Measurements from ENCODE around the gene TMEM191C. TPM values are rescaled to one million over a fixed set of nuclear protein-coding genes. Genes with fewer than 3 reads are reported as not detected.
"Not testable (repeated sequence)": the region's sequence is repeated elsewhere in the genome, so short reads cannot be mapped to it uniquely, and the experiment has no call there.

Gene TMEM191C
- total and polyA plus RNA-seq, 2 of the 4 experiments (the other 2 are of a cell fraction), result 0.36 to 0.75 TPM

- H3K56ac ChIP-seq (ENCODE audit: extremely low read depth, insufficient read depth, low read length); DNase-seq; H3K23ac ChIP-seq (ENCODE audit: low read depth, low read length); CTCF ChIA-PET; H2AK5ac ChIP-seq (ENCODE audit: low read depth, low read length); intact Hi-C loops (cut with micrococcal nuclease); ATAC-seq (ENCODE audit: low read depth); H2AK9ac ChIP-seq (replicated peaks; ENCODE audit: low read depth, low read length, poor library complexity); H3K36me3 ChIP-seq (ENCODE audit: control insufficient read depth, insufficient read depth, low read length); H3K9ac ChIP-seq (ENCODE audit: low read depth, low read length); H4K8ac ChIP-seq (ENCODE audit: low read depth in 2 of 2, low read length in 2 of 2); H3K4me2 ChIP-seq (ENCODE audit: low read depth, low read length); H3K79me1 ChIP-seq (ENCODE audit: low read depth in 1 of 2, low read length in 2 of 2); H2BK5ac ChIP-seq (ENCODE audit: low read depth, low read length, poor library complexity, severe bottlenecking); H3K4me3 ChIP-seq (ENCODE audit: insufficient read depth, low read depth, low read length); H3K9me1 ChIP-seq (ENCODE audit: insufficient read depth, low read length); H2AFZ ChIP-seq (replicated peaks; ENCODE audit: low read length, poor library complexity); H4K91ac ChIP-seq (ENCODE audit: insufficient read depth, low read depth, low read length); POLR2A ChIA-PET (ENCODE audit: unreplicated experiment); H3K27ac ChIP-seq (ENCODE audit: insufficient read depth, low read length); H3K27me3 ChIP-seq (ENCODE audit: control insufficient read depth, insufficient read depth, low read length); H3K4me1 ChIP-seq (ENCODE audit: control insufficient read depth, insufficient read depth, low read length); H2BK120ac ChIP-seq (ENCODE audit: low read depth, low read length); dilution Hi-C loops (cut with HindIII; ENCODE audit: low sequenced_read_pairs, unreplicated experiment); H3K9me3 ChIP-seq (ENCODE audit: control insufficient read depth, insufficient read depth, low read length); BruUV-seq (replicated peaks); H4K20me1 ChIP-seq (ENCODE audit: insufficient read depth, low read length); H3K18ac ChIP-seq (ENCODE audit: low read depth, low read length); H3K14ac ChIP-seq (replicated peaks; ENCODE audit: low read depth, low read length); H2BK15ac ChIP-seq (ENCODE audit: low read depth, low read length); H3K4ac ChIP-seq (ENCODE audit: low read depth, low read length); in situ Hi-C loops (cut with MboI; ENCODE audit: low sequenced_read_pairs); H4K5ac ChIP-seq (ENCODE audit: low read depth, low read length); H2BK20ac ChIP-seq (ENCODE audit: low read depth, low read length): not testable (repeated sequence)
- no CpG with 5 or more reads among the region's 11 CpGs for WGBS, 2 experiments (ENCODE audit: extremely low coverage in 2 of 2, insufficient read length in 1 of 2)
These were observed 5.8 kb downstream of the TMEM191C start for GRCh38 chr22:21472984-21473383.

GRCh38 chr22:21473664-21474063 is 6.5 kb downstream of the TMEM191C start:
- CTCF ChIA-PET; H3K9ac ChIP-seq (ENCODE audit: low read depth, low read length); H3K4me1 ChIP-seq (ENCODE audit: control insufficient read depth, insufficient read depth, low read length); BruUV-seq (replicated peaks); H4K5ac ChIP-seq (ENCODE audit: low read depth, low read length); H4K8ac ChIP-seq (ENCODE audit: low read depth in 2 of 2, low read length in 2 of 2); H3K56ac ChIP-seq (ENCODE audit: extremely low read depth, insufficient read depth, low read length); H2BK20ac ChIP-seq (ENCODE audit: low read depth, low read length); H3K36me3 ChIP-seq (ENCODE audit: control insufficient read depth, insufficient read depth, low read length); H3K27me3 ChIP-seq (ENCODE audit: control insufficient read depth, insufficient read depth, low read length); H3K4me2 ChIP-seq (ENCODE audit: low read depth, low read length); H2BK120ac ChIP-seq (ENCODE audit: low read depth, low read length); H2BK5ac ChIP-seq (ENCODE audit: low read depth, low read length, poor library complexity, severe bottlenecking); dilution Hi-C loops (cut with HindIII; ENCODE audit: low sequenced_read_pairs, unreplicated experiment); H3K18ac ChIP-seq (ENCODE audit: low read depth, low read length); H4K20me1 ChIP-seq (ENCODE audit: insufficient read depth, low read length); ATAC-seq (ENCODE audit: low read depth); H3K14ac ChIP-seq (replicated peaks; ENCODE audit: low read depth, low read length); in situ Hi-C loops (cut with MboI; ENCODE audit: low sequenced_read_pairs); H2AK5ac ChIP-seq (ENCODE audit: low read depth, low read length); H2BK15ac ChIP-seq (ENCODE audit: low read depth, low read length); H3K79me1 ChIP-seq (ENCODE audit: low read depth in 1 of 2, low read length in 2 of 2); H3K4ac ChIP-seq (ENCODE audit: low read depth, low read length); DNase-seq; H3K27ac ChIP-seq (ENCODE audit: insufficient read depth, low read length); intact Hi-C loops (cut with micrococcal nuclease); H3K23ac ChIP-seq (ENCODE audit: low read depth, low read length); H4K91ac ChIP-seq (ENCODE audit: insufficient read depth, low read depth, low read length); H3K4me3 ChIP-seq (ENCODE audit: insufficient read depth, low read depth, low read length); H2AK9ac ChIP-seq (replicated peaks; ENCODE audit: low read depth, low read length, poor library complexity); H3K9me3 ChIP-seq (ENCODE audit: control insufficient read depth, insufficient read depth, low read length); H3K9me1 ChIP-seq (ENCODE audit: insufficient read depth, low read length); POLR2A ChIA-PET (ENCODE audit: unreplicated experiment); H2AFZ ChIP-seq (replicated peaks; ENCODE audit: low read length, poor library complexity): not testable (repeated sequence)
- no CpG with 5 or more reads among the region's 13 CpGs for WGBS, 2 experiments (ENCODE audit: extremely low coverage in 2 of 2, insufficient read length in 1 of 2)
